Occipital lobe (tissue), 2 donors: Measurements from ENCODE around the gene PARL. TPM values are rescaled to one million over a fixed set of nuclear protein-coding genes. Genes with fewer than 3 reads are reported as not detected.

ENCODE experiments used
- DNase-seq: peaks from one replicate; lab custom pipeline; 2025; lab: John Stamatoyannopoulos, UW
- total RNA-seq: library from RNA; depleted of rRNA; stranded (reverse); fragments of >200 nt; gene quantifications from one replicate; pipeline ENCODE4 v1.2.3, GENCODE V29; 2014

Gene PARL
- 26.8 TPM for total RNA-seq

- DNase-seq = peak; percentile 90
Measured at GRCh38 chr3:183884427-183885296, at the start of gene PARL. Gene PARL, minus strand, starts transcription at chr3:183884880. Its CDS starts 34 bp downstream, at chr3:183884846.

- DNase-seq = no peak
Measured at GRCh38 chr3:183933160-183933559, 48.5 kb upstream of the PARL start.

GRCh38 chr3:183931881-183932280 lies 47.2 kb upstream of the PARL start:
- DNase-seq = no peak

GRCh38 chr3:183930086-183930485 lies 45.4 kb upstream of the PARL start:
- no peak for DNase-seq

GRCh38 chr3:183927059-183927458 lies 42.4 kb upstream of the PARL start:
- no peak for DNase-seq

- DNase-seq = no peak
Measured at GRCh38 chr3:183924956-183925355, 40.3 kb upstream of the PARL start.

GRCh38 chr3:183924543-183924942 lies 39.9 kb upstream of the PARL start:
- no peak for DNase-seq

GRCh38 chr3:183922421-183922820 lies 37.7 kb upstream of the PARL start:
- no peak for DNase-seq

- DNase-seq = no peak
Measured at GRCh38 chr3:183921096-183921495, 36.4 kb upstream of the PARL start.

GRCh38 chr3:183920416-183920815 lies 35.7 kb upstream of the PARL start:
- no peak for DNase-seq

- no peak for DNase-seq
Measured at GRCh38 chr3:183918178-183918577, 33.5 kb upstream of the PARL start.

- no peak for DNase-seq
Measured at GRCh38 chr3:183917776-183918175, 33.1 kb upstream of the PARL start.

GRCh38 chr3:183914856-183915255 lies 30.2 kb upstream of the PARL start:
- no peak for DNase-seq

- DNase-seq = no peak
Measured at GRCh38 chr3:183913580-183913920, 28.9 kb upstream of the PARL start.

- DNase-seq = no peak
Measured at GRCh38 chr3:183912895-183913579, 28.4 kb upstream of the PARL start.

- no peak for DNase-seq
Measured at GRCh38 chr3:183911763-183912506, 27.3 kb upstream of the PARL start.

- DNase-seq = no peak
Measured at GRCh38 chr3:183911087-183911486, 26.4 kb upstream of the PARL start.

- no peak for DNase-seq
Measured at GRCh38 chr3:183909030-183909600, 24.4 kb upstream of the PARL start.

GRCh38 chr3:183907911-183908331 lies 23.2 kb upstream of the PARL start:
- DNase-seq = no peak

GRCh38 chr3:183907176-183907575 lies 22.5 kb upstream of the PARL start:
- DNase-seq = no peak

- DNase-seq = no peak
Measured at GRCh38 chr3:183906234-183906921, 21.7 kb upstream of the PARL start.
